Naive B cell (primary cell): ENCODE measurements around the gene CBY3. TPM values are rescaled to one million over a fixed set of nuclear protein-coding genes. Genes with fewer than 3 reads are reported as not detected.
"Not testable (repeated sequence)": the region's sequence is repeated elsewhere in the genome, so short reads cannot be mapped to it uniquely, and the experiment has no call there.

Experiments used
- ATAC-seq, 2 donors: fragments of 150-1000 bp; cut with Tn5 transposase; 2 replicates each; pipeline ENCODE4 v1.10.0; 2021; ENCODE audit warnings: low read depth in 2 of 2, mild to moderate bottlenecking in 2 of 2, moderate library complexity in 2 of 2
- DNase-seq: peaks from one replicate; pipeline ENCODE4 v3.0.0; 2022
- H3K27ac Mint-ChIP-seq, 6 donors: one replicate each; pipeline ENCODE4 v1.8.0; 2020 to 2022; ENCODE audit warnings: mild to moderate bottlenecking in 6 of 6, mixed read lengths in 6 of 6, moderate library complexity in 5 of 6, inconsistent platforms in 2 of 6
- H3K27me3 Mint-ChIP-seq, 3 donors: one replicate each; pipeline ENCODE4 v1.8.0; 2021 to 2022; ENCODE audit warnings: mixed read lengths in 3 of 3, mild to moderate bottlenecking in 1 of 3
- H3K36me3 Mint-ChIP-seq, 2 donors: one replicate each; pipeline ENCODE4 v1.8.0; 2020 to 2022; ENCODE audit warnings: mixed read lengths in 2 of 2, inconsistent platforms in 1 of 2, mild to moderate bottlenecking in 1 of 2
- H3K4me1 Mint-ChIP-seq, 3 donors: one replicate each; pipeline ENCODE4 v1.8.0; 2020 to 2022; ENCODE audit warnings: mixed read lengths in 3 of 3, inconsistent platforms in 1 of 3, mild to moderate bottlenecking in 1 of 3, moderate library complexity in 1 of 3
- H3K4me3 Mint-ChIP-seq, 8 donors: one replicate each; pipeline ENCODE4 v1.8.0; 2020 to 2022; ENCODE audit warnings: mild to moderate bottlenecking in 8 of 8, mixed read lengths in 8 of 8, moderate library complexity in 8 of 8, inconsistent platforms in 2 of 8
- H3K9me3 Mint-ChIP-seq, 7 donors: one replicate each; pipeline ENCODE4 v1.8.0; 2020 to 2022; ENCODE audit warnings: mixed read lengths in 7 of 7, mild to moderate bottlenecking in 5 of 7, inconsistent platforms in 2 of 7, moderate library complexity in 1 of 7
- polyA plus RNA-seq, 6 donors: library from polyadenylated mRNA; unstranded; fragments of 300-500 nt; fragmentation: Illumina TruSeq; gene quantifications; one replicate each; pipeline ENCODE4 v1.2.3, GENCODE V29; 2021; ENCODE audit warnings: low read depth in 6 of 6

The CBY3 gene
- polyA plus RNA-seq, 6 donors from 2014 or later = 0.39 TPM; not detected in 5

- not testable (repeated sequence) for H3K9me3 Mint-ChIP-seq, H3K4me1 Mint-ChIP-seq, ATAC-seq, H3K36me3 Mint-ChIP-seq, H3K27ac Mint-ChIP-seq, H3K27me3 Mint-ChIP-seq, DNase-seq, H3K4me3 Mint-ChIP-seq
These were observed 27.7 kb downstream of the CBY3 start for GRCh38 chr5:179653135-179653534.

DNA sequence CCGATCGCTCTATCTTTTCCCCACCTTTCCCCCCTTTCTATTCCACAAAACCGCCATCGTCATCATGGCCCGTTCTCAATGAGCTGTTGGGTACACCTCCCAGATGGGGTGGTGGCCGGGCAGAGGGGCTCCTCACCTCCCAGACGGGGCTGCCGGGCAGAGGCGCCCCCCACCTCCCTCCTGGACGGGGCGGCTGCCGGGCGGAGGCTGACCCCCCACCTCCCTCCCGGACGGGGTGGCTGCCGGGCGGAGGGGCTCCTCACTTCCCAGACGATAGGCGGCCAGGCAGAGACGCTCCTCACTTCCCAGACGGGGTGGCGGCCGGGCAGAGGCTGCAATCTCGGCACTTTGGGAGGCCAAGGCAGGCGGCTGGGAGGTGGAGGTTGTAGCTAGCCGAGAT lies 30.6 kb downstream of the CBY3 start:
- H3K9me3 Mint-ChIP-seq, H3K27ac Mint-ChIP-seq, DNase-seq, ATAC-seq, H3K36me3 Mint-ChIP-seq, H3K27me3 Mint-ChIP-seq, H3K4me1 Mint-ChIP-seq, H3K4me3 Mint-ChIP-seq: not testable (repeated sequence)

DNA sequence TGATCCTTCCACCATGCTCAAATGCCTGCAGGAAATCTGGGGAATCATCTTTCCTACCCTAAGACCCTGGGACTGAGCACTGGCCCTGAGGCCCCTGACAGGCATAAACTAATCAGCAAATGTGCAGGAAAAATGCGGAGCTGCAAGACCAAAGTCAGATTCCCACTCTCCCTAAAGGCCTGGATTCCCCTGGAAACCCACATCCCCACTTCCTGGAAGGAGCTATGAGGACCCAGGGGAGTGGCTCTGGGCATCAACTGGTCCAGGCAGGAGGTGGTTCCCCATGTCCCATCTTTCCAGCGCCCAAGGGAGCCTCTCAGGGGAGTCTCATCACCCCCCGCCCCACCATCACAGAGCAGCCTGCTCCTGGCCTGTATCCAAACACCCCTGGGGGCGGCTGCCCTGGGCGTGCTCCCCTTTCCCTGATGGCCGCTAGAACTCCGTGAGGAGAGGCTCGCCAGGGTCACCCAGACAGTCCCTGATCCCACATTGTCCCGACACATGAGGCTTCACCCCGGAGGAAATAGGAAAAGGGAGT lies 31.6 kb downstream of the CBY3 start:
- H3K27ac Mint-ChIP-seq, H3K4me1 Mint-ChIP-seq, H3K4me3 Mint-ChIP-seq, H3K9me3 Mint-ChIP-seq, ATAC-seq, DNase-seq, H3K36me3 Mint-ChIP-seq: not testable (repeated sequence)
- peaks cover 0 to 10% (median 10%) of the 10 kb centered on the region in 3 donors for H3K27me3 Mint-ChIP-seq

- H3K27ac Mint-ChIP-seq = no peak overlapping the region
- H3K4me3 Mint-ChIP-seq = no peak overlapping the region
- H3K36me3 Mint-ChIP-seq = no peaks in the 10 kb centered on the region
These were observed 32.4 kb downstream of the CBY3 start for GRCh38 chr5:179648410-179648809.

GRCh38 chr5:179644766-179645165 lies 36.1 kb downstream of the CBY3 start:
- not testable (repeated sequence) for H3K27ac Mint-ChIP-seq, DNase-seq, H3K4me1 Mint-ChIP-seq, ATAC-seq, H3K36me3 Mint-ChIP-seq, H3K9me3 Mint-ChIP-seq
- H3K4me3 Mint-ChIP-seq = peak overlapping the region in 1 of 8 donors; percentile 60
- H3K27me3 Mint-ChIP-seq = peaks cover 0 to 16% (median 10%) of the 10 kb centered on the region in 3 donors

More at GRCh38 chr5:179648410-179648809, 32.4 kb downstream of the CBY3 start:
- DNase-seq (no peak), ATAC-seq (no peak)
- H3K27me3 Mint-ChIP-seq = peaks cover 0 to 10% (median 10%) of the 10 kb centered on the region in 3 donors
- H3K9me3 Mint-ChIP-seq = peaks cover 0 to 2% (median 0%) of the 10 kb centered on the region in 7 donors
- no peaks in the 10 kb centered on the region for H3K4me1 Mint-ChIP-seq

- peaks cover 0 to 16% (median 10%) of the 10 kb centered on the region in 3 donors for H3K27me3 Mint-ChIP-seq
- H3K36me3 Mint-ChIP-seq, DNase-seq, H3K4me1 Mint-ChIP-seq, H3K4me3 Mint-ChIP-seq, ATAC-seq, H3K27ac Mint-ChIP-seq, H3K9me3 Mint-ChIP-seq: not testable (repeated sequence)
These were observed 37.5 kb downstream of the CBY3 start for GRCh38 chr5:179643141-179643920.

GRCh38 chr5:179642626-179643025 lies 38.2 kb downstream of the CBY3 start:
- DNase-seq, H3K27ac Mint-ChIP-seq: not testable (repeated sequence)

DNA sequence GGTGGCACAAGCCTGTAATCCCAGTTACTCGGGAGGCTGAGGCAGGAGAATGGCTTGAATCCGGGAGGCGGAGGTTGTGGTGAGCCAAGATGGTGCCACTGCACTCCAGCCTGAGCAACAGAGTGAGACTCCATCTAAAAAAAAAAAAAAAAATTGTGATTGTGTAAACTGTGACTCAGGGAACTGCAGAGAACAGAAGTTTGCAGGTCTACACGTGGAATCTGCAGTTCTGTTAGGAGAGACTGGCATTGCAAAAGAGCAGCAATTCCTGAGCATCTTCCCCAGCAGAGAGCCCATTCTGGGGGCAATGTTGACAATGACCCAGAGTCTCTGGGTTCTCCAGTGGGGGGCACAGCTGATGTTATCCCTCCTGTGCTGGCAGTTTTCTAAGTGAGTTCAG lies 39.1 kb downstream of the CBY3 start:
- H3K9me3 Mint-ChIP-seq, H3K27ac Mint-ChIP-seq, H3K4me3 Mint-ChIP-seq, ATAC-seq, H3K36me3 Mint-ChIP-seq, H3K4me1 Mint-ChIP-seq, DNase-seq: not testable (repeated sequence)
- H3K27me3 Mint-ChIP-seq = peaks cover 0 to 16% (median 10%) of the 10 kb centered on the region in 3 donors

More at GRCh38 chr5:179642626-179643025, 38.2 kb downstream of the CBY3 start:
- not testable (repeated sequence) for H3K4me1 Mint-ChIP-seq, H3K36me3 Mint-ChIP-seq, ATAC-seq, H3K4me3 Mint-ChIP-seq, H3K9me3 Mint-ChIP-seq
- H3K27me3 Mint-ChIP-seq = peaks cover 0 to 16% (median 10%) of the 10 kb centered on the region in 3 donors

DNA sequence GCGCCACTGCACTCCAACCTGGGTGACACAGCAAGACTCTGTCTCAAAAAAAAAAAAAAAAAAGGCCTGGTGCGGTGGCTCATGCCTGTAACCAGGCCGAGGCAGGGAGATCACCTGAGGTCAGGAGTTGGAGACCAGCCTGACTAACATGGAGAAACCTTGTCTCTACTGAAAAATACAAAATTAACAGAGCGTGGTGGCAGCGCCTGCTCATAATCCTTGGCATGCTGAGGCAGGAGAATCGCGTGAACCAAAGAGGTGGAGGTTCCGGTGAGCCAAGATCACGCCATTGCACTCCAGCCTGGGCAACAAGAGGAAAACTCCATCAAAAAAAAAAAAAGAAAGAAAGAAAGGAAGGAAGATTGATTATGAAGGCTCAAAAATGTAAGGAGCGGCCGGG lies 41.5 kb downstream of the CBY3 start:
- not testable (repeated sequence) for H3K9me3 Mint-ChIP-seq, H3K4me3 Mint-ChIP-seq, H3K27me3 Mint-ChIP-seq, H3K27ac Mint-ChIP-seq, H3K36me3 Mint-ChIP-seq, DNase-seq, H3K4me1 Mint-ChIP-seq, ATAC-seq

DNA sequence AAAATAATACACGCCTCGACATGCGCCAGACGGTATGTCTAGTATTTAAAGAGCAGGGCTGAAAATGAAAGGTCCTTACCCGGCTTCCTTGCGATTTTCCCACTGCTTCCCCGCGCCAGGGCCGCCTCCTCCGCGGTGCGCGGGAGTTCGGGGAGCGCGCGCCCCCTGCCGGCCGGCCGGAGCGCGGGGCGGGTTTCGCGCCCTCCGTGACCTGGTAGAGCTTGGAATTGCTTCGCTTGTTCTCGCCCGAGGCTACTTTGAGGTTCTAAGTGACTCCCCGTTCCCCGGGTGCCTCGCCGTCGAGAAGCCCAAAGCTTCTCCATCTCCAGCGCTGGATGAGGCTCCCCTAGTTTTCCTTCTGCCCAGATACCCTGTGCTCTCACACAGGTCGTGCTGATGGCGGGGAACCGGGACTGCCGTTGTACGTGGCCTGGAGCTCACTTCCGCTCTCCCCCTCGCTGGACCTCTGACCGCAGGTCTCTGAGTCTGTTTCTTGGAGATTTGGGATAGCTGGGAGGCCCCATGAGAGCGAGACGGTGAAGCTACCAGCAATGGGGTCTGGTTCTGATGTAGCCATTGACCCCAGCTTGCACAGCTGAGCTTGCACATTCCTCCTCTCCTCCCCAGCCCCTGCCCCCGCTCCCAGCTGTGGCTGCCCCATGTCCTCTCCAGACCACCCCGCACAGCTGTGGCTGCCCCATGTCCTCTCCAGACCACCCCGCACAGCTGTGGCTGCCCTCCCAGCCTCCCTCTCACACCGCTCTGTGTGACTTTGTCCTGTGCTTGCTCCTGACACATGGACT lies 46.3 kb downstream of the CBY3 start:
- H3K36me3 Mint-ChIP-seq, H3K27ac Mint-ChIP-seq, H3K9me3 Mint-ChIP-seq, H3K27me3 Mint-ChIP-seq, H3K4me3 Mint-ChIP-seq, H3K4me1 Mint-ChIP-seq, DNase-seq: not testable (repeated sequence)
- peak; percentile 95 to 96 for ATAC-seq

GRCh38 chr5:179633501-179634369 lies 47.1 kb downstream of the CBY3 start:
- not testable (repeated sequence) for H3K27me3 Mint-ChIP-seq, H3K4me3 Mint-ChIP-seq, H3K27ac Mint-ChIP-seq, H3K9me3 Mint-ChIP-seq, H3K4me1 Mint-ChIP-seq, DNase-seq, H3K36me3 Mint-ChIP-seq
- peak; percentile 70 to 73 for ATAC-seq
